ENCODE data around the gene GNPTG. TPM values are rescaled to one million over a fixed set of nuclear protein-coding genes. Genes with fewer than 3 reads are reported as not detected.

GNPTG gene
- total RNA-seq, 1 donor from 2014 or later, result 104 TPM

- DNase-seq (ENCODE audit: low read depth), result peak; percentile 34
- H3K4me3 ChIP-seq (ENCODE audit: low read depth, low read length), result peak overlapping the region; percentile 62
- no peaks in the 10 kb centered on the region for H3K36me3 ChIP-seq (ENCODE audit: control insufficient read depth, insufficient read depth, low read length)
- no peaks in the 10 kb centered on the region for H3K27me3 ChIP-seq (ENCODE audit: control insufficient read depth, insufficient read depth, low read length)
- TF ChIP-seq CTCF (IDR thresholded peaks at IDR 0.05; ENCODE audit: insufficient read depth, low read length, poor library complexity, severe bottlenecking), result no peak
Observed at GRCh38 chr16:1378804-1379303, 27.1 kb downstream of the GNPTG start.

- no peaks in the 10 kb centered on the region for H3K27me3 ChIP-seq (ENCODE audit: control insufficient read depth, insufficient read depth, low read length)
- no peak for TF ChIP-seq CTCF (IDR thresholded peaks at IDR 0.05; ENCODE audit: insufficient read depth, low read length, poor library complexity, severe bottlenecking)
- peak overlapping the region; percentile 62 for H3K4me3 ChIP-seq (ENCODE audit: low read depth, low read length)
- no peak for DNase-seq (ENCODE audit: low read depth)
- no peaks in the 10 kb centered on the region for H3K36me3 ChIP-seq (ENCODE audit: control insufficient read depth, insufficient read depth, low read length)
Observed at GRCh38 chr16:1379304-1380076, 27.8 kb downstream of the GNPTG start.

GRCh38 chr16:1380195-1380594 is 28.5 kb downstream of the GNPTG start:
- H3K36me3 ChIP-seq (ENCODE audit: control insufficient read depth, insufficient read depth, low read length), result no peaks in the 10 kb centered on the region
- DNase-seq (ENCODE audit: low read depth), result no peak
- peak overlapping the region; percentile 62 for H3K4me3 ChIP-seq (ENCODE audit: low read depth, low read length)
- H3K27me3 ChIP-seq (ENCODE audit: control insufficient read depth, insufficient read depth, low read length), result no peaks in the 10 kb centered on the region
- TF ChIP-seq CTCF (IDR thresholded peaks at IDR 0.05; ENCODE audit: insufficient read depth, low read length, poor library complexity, severe bottlenecking), result no peak

GRCh38 chr16:1381612-1382406 is 30.1 kb downstream of the GNPTG start:
- no peak for TF ChIP-seq CTCF (IDR thresholded peaks at IDR 0.05; ENCODE audit: insufficient read depth, low read length, poor library complexity, severe bottlenecking)
- no peak for DNase-seq (ENCODE audit: low read depth)
- no peaks in the 10 kb centered on the region for H3K36me3 ChIP-seq (ENCODE audit: control insufficient read depth, insufficient read depth, low read length)

GRCh38 chr16:1383556-1383955 is 31.8 kb downstream of the GNPTG start:
- Histone ChIP-seq H3K4me3 (ENCODE audit: low read depth, low read length) (no peak overlapping the region), H3K36me3 (ENCODE audit: control insufficient read depth, insufficient read depth, low read length) (no peaks in the 10 kb centered on the region), H3K27me3 (ENCODE audit: control insufficient read depth, insufficient read depth, low read length) (no peaks in the 10 kb centered on the region)
- no peak for TF ChIP-seq CTCF (IDR thresholded peaks at IDR 0.05; ENCODE audit: insufficient read depth, low read length, poor library complexity, severe bottlenecking)
- no peak for DNase-seq (ENCODE audit: low read depth)

More at GRCh38 chr16:1381612-1382406, 30.1 kb downstream of the GNPTG start:
- Histone ChIP-seq H3K27me3 (ENCODE audit: control insufficient read depth, insufficient read depth, low read length) (no peaks in the 10 kb centered on the region), H3K4me3 (ENCODE audit: low read depth, low read length) (no peak overlapping the region)
